Cardiac muscle cell (in vitro differentiated cells and primary cell): ENCODE measurements around the gene RAB7A. TPM values are rescaled to one million over a fixed set of nuclear protein-coding genes. Genes with fewer than 3 reads are reported as not detected.

Source experiments
- DNase-seq, 2 donors: peaks; one replicate each; pipeline versions ENCODE4 v3.0.0 to v3.0.0-alpha.2; 2010 to 2017; ENCODE audit warnings: low read depth in 1 of 2, low spot score in 1 of 2
- H3K27ac ChIP-seq: fragments of 200-600 bp; sonication (generic); 2 replicates; pipeline ENCODE4 v1.5.1; 2016
- H3K27me3 ChIP-seq: fragments of 200-600 bp; sonication (generic); 2 replicates; pipeline ENCODE4 v1.6.0; 2016; ENCODE audit warnings: control low read depth
- H3K36me3 ChIP-seq: fragments of 200-600 bp; sonication (generic); 2 replicates; pipeline ENCODE4 v1.5.1; 2016; ENCODE audit warnings: control low read depth
- H3K4me1 ChIP-seq: fragments of 200-600 bp; sonication (generic); 2 replicates; pipeline ENCODE4 v1.8.1; 2017; ENCODE audit warnings: low read depth, mild to moderate bottlenecking, mixed run types
- H3K4me3 ChIP-seq: fragments of 200-600 bp; sonication (generic); 2 replicates; pipeline ENCODE4 v1.5.1; 2016; ENCODE audit warnings: mild to moderate bottlenecking
- H3K9me3 ChIP-seq: fragments of 200-600 bp; sonication (generic); 2 replicates; pipeline ENCODE4 v1.5.1; 2017; ENCODE audit warnings: low read depth, mild to moderate bottlenecking, control low read depth
- polyA plus RNA-seq: library from polyadenylated mRNA; unstranded; fragments of >200 nt; fragmentation: Nextera tagmentation; extraction: Ambion mirVana; gene quantifications from 2 replicates; pipeline ENCODE4 v1.2.1, GENCODE V29; 2016
- total RNA-seq: library from RNA; depleted of rRNA; stranded (reverse); fragments of >200 nt; gene quantifications from 2 replicates; pipeline ENCODE4 v1.2.3, GENCODE V29; 2016
- TF ChIP-seq, protein P1 (sequence below): IDR thresholded peaks from 2 replicates; pipeline ENCODE4 v1.5.1; 2012; ENCODE audit warnings: low read depth, mild to moderate bottlenecking, low read length

RAB7A gene
- total and polyA plus RNA-seq, 2 experiments from 2014 or later = 62.3 to 189 TPM

DNA sequence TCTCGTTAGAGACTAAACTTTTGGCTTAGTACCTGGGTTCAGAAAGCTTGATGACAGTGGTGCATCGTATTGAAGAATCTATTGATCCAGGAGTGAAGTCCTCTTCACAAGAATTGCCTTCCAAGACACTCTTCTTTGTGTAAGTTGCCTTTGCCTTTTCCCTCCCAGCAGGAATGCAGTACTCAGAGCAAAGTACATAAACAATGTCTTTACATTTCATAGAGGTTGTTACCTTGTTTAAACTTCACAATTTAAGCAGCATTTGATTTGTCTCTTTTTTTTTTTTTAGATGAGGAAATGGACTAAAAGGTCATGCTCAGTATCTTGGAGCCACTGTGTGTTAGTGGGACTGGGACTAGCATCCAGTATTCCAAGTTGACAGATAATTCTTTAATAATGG, 9.9 kb downstream of the RAB7A start:
- peaks cover 16% of the 10 kb centered on the region for H3K4me1 ChIP-seq
- H3K36me3 ChIP-seq = peaks cover 4% of the 10 kb centered on the region
- H3K9me3 ChIP-seq = no peaks in the 10 kb centered on the region
- H3K4me3 ChIP-seq = no peak overlapping the region
- DNase-seq = no peak
- no peaks in the 10 kb centered on the region for H3K27me3 ChIP-seq
- TF ChIP-seq, protein P1, sequence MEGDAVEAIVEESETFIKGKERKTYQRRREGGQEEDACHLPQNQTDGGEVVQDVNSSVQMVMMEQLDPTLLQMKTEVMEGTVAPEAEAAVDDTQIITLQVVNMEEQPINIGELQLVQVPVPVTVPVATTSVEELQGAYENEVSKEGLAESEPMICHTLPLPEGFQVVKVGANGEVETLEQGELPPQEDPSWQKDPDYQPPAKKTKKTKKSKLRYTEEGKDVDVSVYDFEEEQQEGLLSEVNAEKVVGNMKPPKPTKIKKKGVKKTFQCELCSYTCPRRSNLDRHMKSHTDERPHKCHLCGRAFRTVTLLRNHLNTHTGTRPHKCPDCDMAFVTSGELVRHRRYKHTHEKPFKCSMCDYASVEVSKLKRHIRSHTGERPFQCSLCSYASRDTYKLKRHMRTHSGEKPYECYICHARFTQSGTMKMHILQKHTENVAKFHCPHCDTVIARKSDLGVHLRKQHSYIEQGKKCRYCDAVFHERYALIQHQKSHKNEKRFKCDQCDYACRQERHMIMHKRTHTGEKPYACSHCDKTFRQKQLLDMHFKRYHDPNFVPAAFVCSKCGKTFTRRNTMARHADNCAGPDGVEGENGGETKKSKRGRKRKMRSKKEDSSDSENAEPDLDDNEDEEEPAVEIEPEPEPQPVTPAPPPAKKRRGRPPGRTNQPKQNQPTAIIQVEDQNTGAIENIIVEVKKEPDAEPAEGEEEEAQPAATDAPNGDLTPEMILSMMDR = no peak
- peak overlapping the region; percentile 67 for H3K27ac ChIP-seq

DNA sequence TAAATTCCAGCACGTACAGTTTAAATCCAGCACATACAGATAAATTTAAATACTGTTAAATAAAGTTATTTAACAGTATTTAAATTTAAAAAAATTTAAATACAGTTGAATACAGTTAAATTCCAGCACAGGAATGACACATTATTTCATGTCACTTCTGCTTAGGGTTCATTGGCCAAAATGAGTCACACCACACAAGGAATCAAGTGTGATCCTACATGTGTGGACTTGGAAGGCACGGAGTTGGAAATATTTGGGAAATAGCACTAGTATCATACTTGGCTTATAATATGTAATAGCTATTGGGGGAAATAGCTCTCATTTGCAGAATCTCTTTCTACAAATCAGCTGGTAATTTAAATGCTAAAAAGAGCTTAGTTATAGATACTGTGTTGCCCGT, 10.6 kb downstream of the RAB7A start:
- Histone ChIP-seq H3K9me3 (no peaks in the 10 kb centered on the region), H3K4me1 (peaks cover 9% of the 10 kb centered on the region), H3K27ac (no peak overlapping the region), H3K4me3 (no peak overlapping the region), H3K27me3 (no peaks in the 10 kb centered on the region), H3K36me3 (peaks cover 4% of the 10 kb centered on the region)
- TF ChIP-seq, protein P1 = no peak
- DNase-seq = no peak

DNA sequence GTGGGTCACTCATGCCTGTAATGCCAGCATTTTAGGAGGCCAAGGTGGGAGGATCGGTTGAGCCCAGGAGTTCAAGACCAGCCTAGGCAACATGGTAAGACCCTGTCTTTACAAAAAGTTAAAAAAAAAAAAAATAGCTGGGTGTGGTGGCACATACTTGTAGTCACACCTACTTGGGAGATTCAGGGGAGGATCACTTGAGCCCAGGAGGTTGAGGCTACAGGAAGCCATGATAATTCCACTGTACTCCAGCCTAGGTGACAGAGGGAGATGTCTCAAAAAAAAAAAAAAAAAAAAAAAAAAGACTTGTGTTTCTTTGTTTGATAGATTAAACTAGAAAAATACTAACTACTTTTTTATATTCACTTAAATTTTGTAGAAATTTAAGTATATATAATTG, 14.6 kb downstream of the RAB7A start:
- Histone ChIP-seq H3K36me3 (peaks cover 4% of the 10 kb centered on the region), H3K9me3 (no peaks in the 10 kb centered on the region), H3K4me3 (no peak overlapping the region), H3K27ac (no peak overlapping the region), H3K4me1 (peaks cover 2% of the 10 kb centered on the region), H3K27me3 (no peaks in the 10 kb centered on the region)
- TF ChIP-seq, protein P1 = no peak
- no peak for DNase-seq

DNA sequence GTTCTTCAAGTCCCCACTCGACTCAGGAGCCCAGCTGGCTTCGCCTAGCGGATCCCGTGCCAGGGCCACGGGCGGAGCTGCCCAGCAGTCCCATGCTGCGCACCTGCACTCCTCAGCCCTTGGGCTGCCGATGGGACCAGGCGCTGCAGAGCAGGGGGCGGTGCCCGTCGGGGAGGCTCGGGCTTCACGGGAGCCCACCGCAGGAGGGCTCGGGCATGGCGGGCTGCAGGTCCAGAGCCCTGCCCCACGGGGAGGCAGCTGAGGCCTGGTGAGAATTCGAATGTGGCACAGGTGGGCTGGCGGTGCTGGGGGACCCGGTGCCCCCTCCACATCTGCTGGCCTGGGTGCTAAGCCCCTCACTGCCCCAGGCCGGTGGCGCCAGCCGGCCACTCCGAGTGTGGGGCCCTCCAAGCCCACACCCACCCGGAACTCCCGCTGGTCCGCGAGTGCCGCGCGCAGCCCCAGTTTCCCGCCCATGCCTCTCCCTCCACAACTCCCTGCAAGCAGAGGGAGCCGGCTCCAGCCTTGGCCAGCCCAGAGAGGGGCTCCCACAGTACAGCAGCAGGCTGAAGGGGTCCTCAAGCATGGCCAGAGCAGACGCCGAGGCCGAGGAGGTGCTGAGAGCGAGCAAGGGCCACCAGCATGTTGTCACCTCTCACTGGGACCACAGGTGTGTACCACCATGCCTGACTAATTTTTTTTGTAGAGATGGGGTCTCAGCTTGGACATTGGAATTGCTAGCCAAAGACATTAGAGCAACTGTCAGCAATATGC, 17.0 kb downstream of the RAB7A start:
- no peak overlapping the region for H3K27ac ChIP-seq
- TF ChIP-seq, protein P1 = no peak
- no peaks in the 10 kb centered on the region for H3K9me3 ChIP-seq
- H3K4me1 ChIP-seq = no peaks in the 10 kb centered on the region
- H3K36me3 ChIP-seq = no peaks in the 10 kb centered on the region
- no peaks in the 10 kb centered on the region for H3K27me3 ChIP-seq
- H3K4me3 ChIP-seq = no peak overlapping the region
- no peak for DNase-seq

DNA sequence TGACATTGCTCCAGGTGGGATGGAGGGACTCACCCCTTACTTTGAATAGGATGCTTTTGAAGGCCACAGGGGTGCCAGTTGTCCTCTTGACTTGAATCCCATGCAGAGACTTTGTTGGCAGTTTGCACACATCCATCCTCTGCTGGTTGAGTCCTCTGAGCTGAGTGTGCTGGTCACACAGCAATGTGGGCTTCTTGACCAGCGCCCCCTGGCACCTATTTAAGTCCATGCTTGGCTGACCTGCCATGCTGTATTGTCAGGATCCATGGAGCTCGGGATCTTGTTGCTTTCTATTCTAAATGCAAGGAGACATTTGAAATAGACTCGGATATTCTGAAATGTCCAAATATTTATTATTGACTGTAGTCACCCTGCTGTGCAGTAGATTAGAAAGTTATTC, 19.8 kb downstream of the RAB7A start:
- Histone ChIP-seq H3K4me3 (no peak overlapping the region), H3K4me1 (no peaks in the 10 kb centered on the region), H3K27me3 (no peaks in the 10 kb centered on the region), H3K9me3 (no peaks in the 10 kb centered on the region), H3K36me3 (no peaks in the 10 kb centered on the region), H3K27ac (no peak overlapping the region)
- DNase-seq = no peak
- TF ChIP-seq, protein P1 = no peak
